WTC11 (cell line): Measurements from ENCODE around the gene CHST11.

Source experiments
- ESRRA ChIP-seq: sonication (generic); formaldehyde crosslinking; IDR thresholded peaks from 2 replicates; pipeline ENCODE4 v1.8.1; 2022; ENCODE audit warnings: mild to moderate bottlenecking, missing genetic modification reagents, borderline replicate concordance
- ETV6 ChIP-seq: sonication (generic); formaldehyde crosslinking; IDR thresholded peaks from 2 replicates; pipeline ENCODE4 v1.8.1; 2022; ENCODE audit warnings: mild to moderate bottlenecking, missing genetic modification reagents
- NFE2L1 ChIP-seq: sonication (generic); formaldehyde crosslinking; IDR thresholded peaks from 2 replicates; pipeline ENCODE4 v1.8.1; 2023; ENCODE audit warnings: missing genetic modification reagents
- NR1H2 ChIP-seq: sonication (generic); formaldehyde crosslinking; IDR thresholded peaks from 2 replicates; pipeline ENCODE4 v1.9.0; 2021; ENCODE audit warnings: mild to moderate bottlenecking, moderate library complexity, missing genetic modification reagents
- PREB ChIP-seq: sonication (generic); formaldehyde crosslinking; IDR thresholded peaks from 2 replicates; pipeline ENCODE4 v1.8.1; 2022; ENCODE audit warnings: mild to moderate bottlenecking, missing genetic modification reagents, moderate library complexity, borderline replicate concordance
- RELA ChIP-seq: sonication (generic); formaldehyde crosslinking; IDR thresholded peaks from 2 replicates; pipeline ENCODE4 v1.8.1; 2022; ENCODE audit warnings: missing genetic modification reagents, mild to moderate bottlenecking, borderline replicate concordance
- TCF7 ChIP-seq: sonication (generic); formaldehyde crosslinking; IDR thresholded peaks from 2 replicates; pipeline ENCODE4 v1.8.0; 2022; ENCODE audit warnings: mild to moderate bottlenecking, low read depth, missing genetic modification reagents, moderate library complexity
- TF ChIP-seq, protein P1 (sequence below): sonication (generic); formaldehyde crosslinking; conservative IDR thresholded peaks from 2 replicates; pipeline ENCODE4 v1.8.1; 2022; ENCODE audit warnings: mild to moderate bottlenecking, missing genetic modification reagents
- TF ChIP-seq, protein P2 (sequence below): fragments of 200-600 bp; IDR thresholded peaks from 2 replicates; pipeline ENCODE4 v1.8.0; 2022; ENCODE audit warnings: antibody characterized with exemption
- TF ChIP-seq, protein P3 (sequence below): sonication (generic); formaldehyde crosslinking; IDR thresholded peaks from 2 replicates; pipeline ENCODE4 v1.8.0; 2022; ENCODE audit warnings: mild to moderate bottlenecking, missing genetic modification reagents
- TF ChIP-seq, protein P4 (sequence below): sonication (generic); formaldehyde crosslinking; IDR thresholded peaks from 2 replicates; pipeline ENCODE4 v1.8.1; 2023; ENCODE audit warnings: mild to moderate bottlenecking, missing genetic modification reagents, moderate library complexity
- TF ChIP-seq, protein P5 (sequence below): sonication (generic); formaldehyde crosslinking; IDR thresholded peaks from 2 replicates; pipeline ENCODE4 v1.8.1; 2023; ENCODE audit warnings: mild to moderate bottlenecking, moderate library complexity, missing genetic modification reagents

GRCh38 chr12:104471336-104471735 lies 14.6 kb downstream of the CHST11 start:
- TF ChIP-seq NR1H2 (CRISPR knock-in tag) (no peak), TCF7 (CRISPR knock-in tag) (no peak), ESRRA (CRISPR knock-in tag) (no peak), PREB (CRISPR knock-in tag) (no peak), ETV6 (CRISPR knock-in tag) (no peak), NFE2L1 (CRISPR knock-in tag) (no peak), RELA (CRISPR knock-in tag) (no peak)
- TF ChIP-seq, protein P1, sequence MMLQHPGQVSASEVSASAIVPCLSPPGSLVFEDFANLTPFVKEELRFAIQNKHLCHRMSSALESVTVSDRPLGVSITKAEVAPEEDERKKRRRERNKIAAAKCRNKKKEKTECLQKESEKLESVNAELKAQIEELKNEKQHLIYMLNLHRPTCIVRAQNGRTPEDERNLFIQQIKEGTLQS, result no peak
- TF ChIP-seq, protein P2, sequence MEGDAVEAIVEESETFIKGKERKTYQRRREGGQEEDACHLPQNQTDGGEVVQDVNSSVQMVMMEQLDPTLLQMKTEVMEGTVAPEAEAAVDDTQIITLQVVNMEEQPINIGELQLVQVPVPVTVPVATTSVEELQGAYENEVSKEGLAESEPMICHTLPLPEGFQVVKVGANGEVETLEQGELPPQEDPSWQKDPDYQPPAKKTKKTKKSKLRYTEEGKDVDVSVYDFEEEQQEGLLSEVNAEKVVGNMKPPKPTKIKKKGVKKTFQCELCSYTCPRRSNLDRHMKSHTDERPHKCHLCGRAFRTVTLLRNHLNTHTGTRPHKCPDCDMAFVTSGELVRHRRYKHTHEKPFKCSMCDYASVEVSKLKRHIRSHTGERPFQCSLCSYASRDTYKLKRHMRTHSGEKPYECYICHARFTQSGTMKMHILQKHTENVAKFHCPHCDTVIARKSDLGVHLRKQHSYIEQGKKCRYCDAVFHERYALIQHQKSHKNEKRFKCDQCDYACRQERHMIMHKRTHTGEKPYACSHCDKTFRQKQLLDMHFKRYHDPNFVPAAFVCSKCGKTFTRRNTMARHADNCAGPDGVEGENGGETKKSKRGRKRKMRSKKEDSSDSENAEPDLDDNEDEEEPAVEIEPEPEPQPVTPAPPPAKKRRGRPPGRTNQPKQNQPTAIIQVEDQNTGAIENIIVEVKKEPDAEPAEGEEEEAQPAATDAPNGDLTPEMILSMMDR, result no peak
- TF ChIP-seq, protein P3, sequence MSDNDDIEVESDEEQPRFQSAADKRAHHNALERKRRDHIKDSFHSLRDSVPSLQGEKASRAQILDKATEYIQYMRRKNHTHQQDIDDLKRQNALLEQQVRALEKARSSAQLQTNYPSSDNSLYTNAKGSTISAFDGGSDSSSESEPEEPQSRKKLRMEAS (CRISPR knock-in tag), result no peak
- TF ChIP-seq, protein P4, sequence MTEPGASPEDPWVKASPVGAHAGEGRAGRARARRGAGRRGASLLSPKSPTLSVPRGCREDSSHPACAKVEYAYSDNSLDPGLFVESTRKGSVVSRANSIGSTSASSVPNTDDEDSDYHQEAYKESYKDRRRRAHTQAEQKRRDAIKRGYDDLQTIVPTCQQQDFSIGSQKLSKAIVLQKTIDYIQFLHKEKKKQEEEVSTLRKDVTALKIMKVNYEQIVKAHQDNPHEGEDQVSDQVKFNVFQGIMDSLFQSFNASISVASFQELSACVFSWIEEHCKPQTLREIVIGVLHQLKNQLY (CRISPR knock-in tag), result no peak
- TF ChIP-seq, protein P5, sequence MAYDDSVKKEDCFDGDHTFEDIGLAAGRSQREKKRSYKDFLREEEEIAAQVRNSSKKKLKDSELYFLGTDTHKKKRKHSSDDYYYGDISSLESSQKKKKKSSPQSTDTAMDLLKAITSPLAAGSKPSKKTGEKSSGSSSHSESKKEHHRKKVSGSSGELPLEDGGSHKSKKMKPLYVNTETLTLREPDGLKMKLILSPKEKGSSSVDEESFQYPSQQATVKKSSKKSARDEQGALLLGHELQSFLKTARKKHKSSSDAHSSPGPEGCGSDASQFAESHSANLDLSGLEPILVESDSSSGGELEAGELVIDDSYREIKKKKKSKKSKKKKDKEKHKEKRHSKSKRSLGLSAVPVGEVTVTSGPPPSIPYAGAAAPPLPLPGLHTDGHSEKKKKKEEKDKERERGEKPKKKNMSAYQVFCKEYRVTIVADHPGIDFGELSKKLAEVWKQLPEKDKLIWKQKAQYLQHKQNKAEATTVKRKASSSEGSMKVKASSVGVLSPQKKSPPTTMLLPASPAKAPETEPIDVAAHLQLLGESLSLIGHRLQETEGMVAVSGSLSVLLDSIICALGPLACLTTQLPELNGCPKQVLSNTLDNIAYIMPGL (CRISPR knock-in tag), result no peak
